SK-N-MC (cell line): ENCODE data around the gene RASSF10.

ENCODE experiments used
- DNase-seq: peaks from one replicate; pipeline ENCODE4 v3.0.0-alpha.2; 2011; ENCODE audit warnings: low read depth, low spot score
- H3K27ac ChIP-seq: fragments of 200-600 bp; sonication (generic); 2 replicates; pipeline ENCODE4 v1.5.1; 2016; ENCODE audit warnings: mixed run types
- H3K36me3 ChIP-seq: fragments of 200-600 bp; sonication (generic); 2 replicates; pipeline ENCODE4 v1.6.1; 2017; ENCODE audit warnings: antibody characterized with exemption, low read length, mixed read lengths; ENCODE audit not compliant: insufficient read depth
- H3K4me3 ChIP-seq: fragments of 200-600 bp; sonication (generic); 2 replicates; pipeline ENCODE4 v1.5.1; 2016
- H3K9ac ChIP-seq: fragments of 200-600 bp; sonication (generic); 2 replicates; pipeline ENCODE4 v1.8.0; 2017; ENCODE audit warnings: mixed run types, mixed read lengths; ENCODE audit not compliant: insufficient read length
- H3K9me3 ChIP-seq: fragments of 200-600 bp; sonication (generic); 2 replicates; pipeline ENCODE4 v1.6.1; 2017; ENCODE audit warnings: low read depth, mild to moderate bottlenecking, antibody characterized with exemption, low read length, moderate library complexity, mixed read lengths
- EZH2 ChIP-seq: fragments of 200-600 bp; sonication (generic); IDR thresholded peaks from one replicate; pipeline ENCODE4 v1.6.1; 2017; ENCODE audit warnings: antibody characterized with exemption
- FOXP2 ChIP-seq: optimal IDR thresholded peaks from 2 replicates; pipeline ENCODE3; 2011; ENCODE audit warnings: mild to moderate bottlenecking, moderate library complexity; ENCODE audit not compliant: insufficient read depth; ENCODE audit errors: extremely low read length, control extremely low read depth
- POLR2AphosphoS5 ChIP-seq: IDR thresholded peaks from 2 replicates; pipeline ENCODE4 v1.6.1; 2012; ENCODE audit warnings: mild to moderate bottlenecking, low read depth, low read length, borderline replicate concordance

Gene RASSF10

DNA sequence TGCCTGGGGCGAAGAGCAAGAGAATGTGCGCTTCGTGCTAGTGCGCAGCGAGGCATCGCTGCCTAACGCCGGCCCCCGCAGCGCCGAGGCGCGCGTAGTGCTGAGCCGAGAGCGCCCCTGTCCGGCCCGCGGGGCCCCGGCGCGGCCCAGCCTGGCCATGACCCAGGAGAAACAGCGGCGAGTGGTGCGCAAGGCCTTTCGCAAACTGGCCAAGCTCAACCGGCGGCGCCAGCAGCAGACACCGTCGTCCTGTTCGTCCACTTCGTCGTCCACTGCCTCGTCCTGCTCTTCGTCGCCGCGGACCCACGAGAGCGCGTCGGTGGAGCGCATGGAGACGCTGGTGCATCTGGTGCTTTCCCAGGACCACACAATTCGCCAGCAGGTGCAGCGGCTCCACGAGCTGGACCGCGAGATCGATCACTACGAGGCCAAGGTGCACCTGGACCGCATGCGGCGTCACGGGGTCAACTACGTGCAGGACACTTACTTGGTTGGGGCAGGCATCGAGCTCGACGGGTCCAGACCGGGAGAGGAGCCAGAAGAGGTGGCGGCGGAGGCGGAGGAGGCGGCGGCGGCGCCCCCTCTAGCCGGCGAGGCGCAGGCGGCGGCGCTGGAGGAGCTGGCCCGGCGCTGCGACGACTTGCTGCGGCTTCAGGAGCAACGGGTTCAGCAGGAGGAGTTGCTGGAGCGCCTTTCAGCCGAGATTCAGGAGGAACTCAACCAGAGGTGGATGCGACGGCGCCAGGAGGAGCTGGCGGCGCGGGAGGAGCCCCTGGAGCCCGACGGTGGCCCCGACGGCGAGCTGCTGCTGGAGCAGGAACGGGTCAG lies 1.0 kb downstream of the RASSF10 start:
- Histone ChIP-seq H3K36me3 (no peaks in the 10 kb centered on the region), H3K4me3 (no peak overlapping the region), H3K9ac (no peak overlapping the region), H3K9me3 (no peaks in the 10 kb centered on the region), H3K27ac (no peak overlapping the region)
- TF ChIP-seq FOXP2, result no peak
- TF ChIP-seq POLR2AphosphoS5, result no peak
- DNase-seq, result no peak

DNA sequence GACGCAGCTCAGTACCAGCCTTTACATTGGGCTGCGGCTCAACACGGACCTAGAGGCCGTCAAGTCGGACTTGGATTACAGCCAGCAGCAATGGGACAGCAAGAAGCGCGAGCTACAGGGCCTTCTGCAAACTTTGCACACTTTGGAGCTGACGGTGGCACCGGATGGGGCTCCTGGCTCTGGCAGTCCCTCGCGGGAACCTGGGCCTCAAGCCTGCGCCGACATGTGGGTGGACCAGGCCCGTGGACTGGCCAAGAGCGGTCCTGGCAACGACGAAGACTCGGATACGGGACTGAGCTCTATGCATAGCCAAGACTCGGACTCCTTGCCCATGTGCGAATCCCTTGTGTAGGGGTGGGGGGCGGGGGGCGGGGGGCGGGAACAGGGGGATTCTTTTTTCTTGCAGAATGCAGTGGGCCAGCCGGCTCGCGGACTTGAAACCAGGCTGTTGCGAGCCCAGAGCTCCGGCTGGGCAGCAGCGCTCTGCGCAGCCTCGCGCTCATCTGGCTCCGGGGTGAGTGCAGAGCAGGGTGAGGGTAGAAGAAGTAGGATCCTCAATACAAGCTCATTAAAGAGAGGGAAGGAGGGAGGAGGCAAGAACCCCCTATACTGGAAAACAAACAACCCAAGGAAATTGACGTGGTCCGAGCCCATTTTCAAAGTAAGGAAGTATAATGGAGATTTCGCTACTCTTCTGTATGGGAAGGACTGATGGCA lies 1.8 kb downstream of the RASSF10 start:
- H3K27ac ChIP-seq, result no peak overlapping the region
- no peaks in the 10 kb centered on the region for H3K9me3 ChIP-seq
- no peak overlapping the region for H3K9ac ChIP-seq
- TF ChIP-seq EZH2 (no peak), FOXP2 (no peak), POLR2AphosphoS5 (no peak)
- no peak for DNase-seq
- no peaks in the 10 kb centered on the region for H3K36me3 ChIP-seq
- H3K4me3 ChIP-seq, result no peak overlapping the region

DNA sequence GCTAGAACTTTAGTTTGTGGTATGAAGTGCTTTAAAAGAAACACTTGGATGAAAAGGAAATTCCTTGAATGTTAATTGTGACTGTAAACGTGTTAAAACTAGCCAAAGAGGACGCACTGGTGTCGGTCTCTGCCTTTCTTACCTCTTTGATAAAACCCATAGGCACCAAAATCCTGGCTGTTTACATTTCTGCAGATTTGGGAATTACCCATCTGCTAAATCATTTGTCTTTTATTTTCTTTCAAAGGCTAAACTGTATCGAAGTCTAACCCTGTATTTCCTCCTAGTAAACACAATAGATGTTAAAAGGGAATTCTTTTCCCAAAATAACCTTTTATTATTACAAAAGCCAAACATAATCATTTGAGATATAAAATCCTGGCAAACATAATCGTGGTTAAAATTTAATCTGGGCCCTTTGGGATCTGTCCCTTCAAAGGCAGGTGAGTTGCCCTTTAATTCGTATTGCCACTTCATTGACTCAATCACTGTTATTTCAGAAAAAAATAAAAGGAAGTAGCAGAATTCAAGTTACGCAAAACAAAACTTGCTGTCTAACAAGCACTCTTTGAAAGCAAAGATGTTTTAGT lies 2.4 kb downstream of the RASSF10 start:
- Histone ChIP-seq H3K9ac (no peak overlapping the region), H3K4me3 (no peak overlapping the region), H3K27ac (no peak overlapping the region)

DNA sequence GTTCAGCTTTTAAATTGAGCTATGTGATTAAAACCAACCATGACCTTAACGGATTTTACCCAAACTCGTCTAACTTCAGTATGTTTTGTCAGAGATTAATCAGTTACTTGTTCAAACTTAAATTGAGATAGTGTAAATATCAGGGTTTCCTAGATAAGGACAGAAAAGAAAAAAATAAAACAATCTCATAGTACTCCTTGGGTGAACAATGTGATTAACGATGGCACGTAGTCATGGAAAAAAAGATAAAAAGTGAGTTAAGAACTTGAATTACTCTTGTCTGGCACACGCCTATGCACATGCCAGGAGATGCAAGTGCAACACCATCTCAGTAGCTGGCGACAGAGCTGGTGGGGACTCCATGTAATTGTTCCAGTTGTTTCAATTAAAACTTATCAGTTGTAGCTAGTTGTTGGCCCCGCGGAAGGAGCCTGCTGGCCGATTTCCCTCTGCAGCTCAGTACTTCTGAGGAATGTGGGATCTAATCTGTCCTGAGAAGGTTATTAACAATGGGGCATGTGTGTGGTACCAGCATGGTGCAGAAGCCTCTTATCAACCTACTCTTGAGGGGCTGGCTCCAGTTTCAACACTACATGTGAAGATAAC lies 3.0 kb downstream of the RASSF10 start:
- Histone ChIP-seq H3K9me3 (no peaks in the 10 kb centered on the region), H3K27ac (no peak overlapping the region), H3K36me3 (no peaks in the 10 kb centered on the region), H3K4me3 (no peak overlapping the region), H3K9ac (no peak overlapping the region)
- DNase-seq, result no peak
- TF ChIP-seq POLR2AphosphoS5, result no peak
- TF ChIP-seq FOXP2, result no peak
- no peak for TF ChIP-seq EZH2

More for the DNA sequence above, 2.4 kb downstream of the RASSF10 start:
- no peak for DNase-seq
- H3K36me3 ChIP-seq, result no peaks in the 10 kb centered on the region
- TF ChIP-seq FOXP2, result no peak
- peak; percentile 91 for TF ChIP-seq EZH2
- TF ChIP-seq POLR2AphosphoS5, result no peak
- H3K9me3 ChIP-seq, result no peaks in the 10 kb centered on the region

DNA sequence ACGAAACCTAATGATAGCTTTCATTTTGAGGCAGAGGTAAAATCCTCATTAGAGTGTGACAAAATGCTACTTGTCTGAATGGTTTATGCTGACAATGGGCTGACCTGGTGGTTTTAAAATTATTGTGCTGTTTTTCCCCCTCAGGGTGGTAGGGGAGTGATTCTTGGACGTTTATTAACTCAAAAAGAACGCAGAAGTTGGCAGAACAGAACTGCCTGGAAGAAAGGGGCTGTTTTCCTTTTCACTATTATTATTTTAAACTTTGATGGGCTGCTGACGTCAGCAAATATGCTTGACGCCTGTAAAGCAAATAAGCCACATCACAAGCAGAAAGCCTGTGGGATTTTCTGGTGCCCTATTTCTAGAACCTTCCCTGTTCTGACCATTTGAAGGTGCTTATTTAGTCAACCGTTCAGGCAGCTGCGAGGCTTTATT lies 4.0 kb downstream of the RASSF10 start:
- no peak for DNase-seq
- Histone ChIP-seq H3K9me3 (no peaks in the 10 kb centered on the region), H3K9ac (no peak overlapping the region), H3K36me3 (no peaks in the 10 kb centered on the region), H3K4me3 (no peak overlapping the region), H3K27ac (no peak overlapping the region)
- no peak for TF ChIP-seq POLR2AphosphoS5
- TF ChIP-seq FOXP2, result no peak
- no peak for TF ChIP-seq EZH2

GRCh38 chr11:13015753-13016152 lies 6.6 kb downstream of the RASSF10 start:
- no peak for DNase-seq
- Histone ChIP-seq H3K9me3 (no peaks in the 10 kb centered on the region), H3K27ac (no peak overlapping the region)

GRCh38 chr11:13016415-13016814 lies 7.3 kb downstream of the RASSF10 start:
- no peaks in the 10 kb centered on the region for H3K9me3 ChIP-seq
- DNase-seq, result no peak
- H3K27ac ChIP-seq, result no peak overlapping the region

More at GRCh38 chr11:13015753-13016152, 6.6 kb downstream of the RASSF10 start:
- TF ChIP-seq POLR2AphosphoS5 (no peak), EZH2 (no peak), FOXP2 (no peak)
- H3K4me3 ChIP-seq, result no peak overlapping the region
- H3K9ac ChIP-seq, result no peak overlapping the region
- H3K36me3 ChIP-seq, result no peaks in the 10 kb centered on the region

DNA sequence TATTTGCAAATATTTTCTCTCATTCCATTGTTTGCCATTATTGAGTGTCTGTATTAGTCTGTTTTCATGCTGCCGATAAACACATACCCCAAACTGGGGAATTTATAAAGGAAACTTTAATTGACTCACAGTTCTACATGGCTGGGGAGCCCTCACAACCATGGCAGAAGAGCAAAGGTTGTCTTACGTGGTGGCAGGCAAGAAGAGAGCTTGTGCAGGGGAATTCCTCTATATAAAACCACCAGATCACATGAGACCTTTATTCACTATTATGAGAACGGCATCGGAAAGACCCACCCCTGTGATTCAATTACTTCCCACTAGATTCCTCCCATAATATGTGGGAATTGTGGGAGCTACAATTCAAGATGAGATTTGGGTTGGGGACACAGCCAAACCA lies 10.2 kb downstream of the RASSF10 start:
- TF ChIP-seq EZH2 (no peak), POLR2AphosphoS5 (no peak), FOXP2 (no peak)
- H3K9ac ChIP-seq, result no peak overlapping the region
- H3K9me3 ChIP-seq, result no peaks in the 10 kb centered on the region
- DNase-seq, result no peak
- no peak overlapping the region for H3K4me3 ChIP-seq
- H3K27ac ChIP-seq, result no peak overlapping the region
- no peaks in the 10 kb centered on the region for H3K36me3 ChIP-seq

More at GRCh38 chr11:13016415-13016814, 7.3 kb downstream of the RASSF10 start:
- Histone ChIP-seq H3K4me3 (no peak overlapping the region), H3K36me3 (no peaks in the 10 kb centered on the region), H3K9ac (no peak overlapping the region)
- TF ChIP-seq FOXP2, result no peak
